D721Med (cell line): Measurements from ENCODE around the gene ZSCAN29.
A peak's percentile ranks its signal among the peaks of the same experiment; 100 is the strongest.

Experiments used
- DNase-seq: peaks from one replicate; pipeline ENCODE4 v3.0.0; 2011; ENCODE audit warnings: low spot score; ENCODE audit not compliant: insufficient read length
- FAIRE-seq: peaks from 2 replicates; lab custom pipeline; 2011; peaks lifted over from hg19 to GRCh38; lab: Jason Lieb, UNC
- TF ChIP-seq, protein P1 (sequence below): IDR thresholded peaks from 2 replicates; pipeline ENCODE4 v1.5.1; 2012; ENCODE audit warnings: mild to moderate bottlenecking, control low read depth; ENCODE audit not compliant: insufficient read depth; ENCODE audit errors: missing control alignments

The ZSCAN29 gene

DNA sequence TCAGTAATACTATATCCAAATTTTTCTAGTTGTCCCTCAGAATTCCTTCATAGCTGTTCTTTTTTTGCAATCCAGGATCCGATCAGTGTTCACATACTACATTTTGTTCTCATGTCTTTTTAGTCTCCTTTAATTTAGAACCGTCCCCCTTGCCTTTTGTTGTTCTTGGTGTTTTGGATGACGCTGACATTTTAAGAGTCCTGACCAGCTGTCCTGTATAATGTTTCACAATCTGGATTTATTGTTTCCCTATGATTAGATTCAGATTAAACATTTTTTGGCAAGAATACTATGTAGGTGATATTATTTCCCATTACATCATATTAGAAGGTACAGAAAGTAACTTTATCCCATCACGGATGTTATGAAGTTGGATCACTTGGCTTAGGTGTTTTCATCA, 11.5 kb upstream of the ZSCAN29 start:
- TF ChIP-seq, protein P1, sequence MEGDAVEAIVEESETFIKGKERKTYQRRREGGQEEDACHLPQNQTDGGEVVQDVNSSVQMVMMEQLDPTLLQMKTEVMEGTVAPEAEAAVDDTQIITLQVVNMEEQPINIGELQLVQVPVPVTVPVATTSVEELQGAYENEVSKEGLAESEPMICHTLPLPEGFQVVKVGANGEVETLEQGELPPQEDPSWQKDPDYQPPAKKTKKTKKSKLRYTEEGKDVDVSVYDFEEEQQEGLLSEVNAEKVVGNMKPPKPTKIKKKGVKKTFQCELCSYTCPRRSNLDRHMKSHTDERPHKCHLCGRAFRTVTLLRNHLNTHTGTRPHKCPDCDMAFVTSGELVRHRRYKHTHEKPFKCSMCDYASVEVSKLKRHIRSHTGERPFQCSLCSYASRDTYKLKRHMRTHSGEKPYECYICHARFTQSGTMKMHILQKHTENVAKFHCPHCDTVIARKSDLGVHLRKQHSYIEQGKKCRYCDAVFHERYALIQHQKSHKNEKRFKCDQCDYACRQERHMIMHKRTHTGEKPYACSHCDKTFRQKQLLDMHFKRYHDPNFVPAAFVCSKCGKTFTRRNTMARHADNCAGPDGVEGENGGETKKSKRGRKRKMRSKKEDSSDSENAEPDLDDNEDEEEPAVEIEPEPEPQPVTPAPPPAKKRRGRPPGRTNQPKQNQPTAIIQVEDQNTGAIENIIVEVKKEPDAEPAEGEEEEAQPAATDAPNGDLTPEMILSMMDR = no peak
- no peak for FAIRE-seq
- no peak for DNase-seq

- TF ChIP-seq, protein P1 = no peak
- FAIRE-seq = no peak
- no peak for DNase-seq
These were observed 7.8 kb upstream of the ZSCAN29 start for GRCh38 chr15:43378601-43379000.

- TF ChIP-seq, protein P1 = peak; percentile 81
- FAIRE-seq = peak; percentile 55
- no peak for DNase-seq
These were observed 5.3 kb upstream of the ZSCAN29 start for GRCh38 chr15:43376017-43376705.

- FAIRE-seq (no peak), DNase-seq (peak; percentile 36)
- TF ChIP-seq, protein P1 = no peak
These were observed 401 bp downstream of the ZSCAN29 start for GRCh38 chr15:43370310-43370974.

DNA sequence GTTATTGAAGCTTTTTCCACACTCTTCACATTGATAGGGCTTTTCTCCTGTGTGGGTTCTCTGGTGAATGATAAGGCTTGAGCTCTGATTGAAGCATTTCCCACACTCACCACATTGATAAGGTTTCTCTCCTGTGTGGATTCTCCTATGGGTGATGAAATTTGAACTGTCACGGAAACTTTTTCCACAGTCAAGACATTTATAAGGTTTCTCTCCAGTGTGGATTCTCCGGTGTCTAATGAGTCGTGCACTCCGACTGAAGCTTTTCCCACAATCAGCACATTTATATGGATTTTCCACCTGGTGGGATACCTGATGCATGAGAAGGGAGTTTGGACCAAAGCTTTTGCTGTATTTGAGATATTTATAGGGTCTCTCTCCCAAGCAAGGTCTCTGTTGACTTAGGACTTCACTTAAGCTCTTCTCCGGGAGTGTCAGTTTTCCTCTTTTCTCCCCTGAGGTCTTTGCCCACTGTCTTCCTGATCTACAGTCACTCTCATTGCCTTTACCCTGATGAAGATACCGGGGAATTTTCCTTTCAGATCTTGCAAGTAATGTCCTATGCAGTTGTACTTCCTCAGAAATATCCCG, 9.4 kb downstream of the ZSCAN29 start:
- TF ChIP-seq, protein P1 = no peak
- FAIRE-seq = no peak

DNA sequence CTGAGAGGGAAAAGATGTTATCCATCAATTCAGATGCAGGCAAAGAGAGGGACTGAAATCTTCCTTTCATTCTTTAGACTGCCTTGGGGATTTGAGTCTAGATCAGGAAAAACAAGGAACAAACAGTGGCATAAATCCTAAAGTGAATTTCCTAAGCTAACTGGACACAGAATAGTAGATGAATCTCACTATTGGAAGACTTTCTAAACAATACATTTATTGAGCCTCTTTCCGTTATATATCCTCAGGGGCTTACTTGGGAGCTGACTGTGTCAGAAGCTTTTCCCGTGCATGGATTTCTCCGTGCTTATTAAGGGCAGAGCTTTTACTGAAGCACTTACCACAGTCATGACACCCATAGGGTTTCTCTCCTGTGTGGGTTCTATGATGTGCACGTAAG, 10.0 kb downstream of the ZSCAN29 start:
- TF ChIP-seq, protein P1 = no peak
- FAIRE-seq (no peak), DNase-seq (no peak)

More for the DNA sequence above, 9.4 kb downstream of the ZSCAN29 start:
- DNase-seq = no peak
